Neural cell (in vitro differentiated cells): ENCODE results near the gene FAM170B.

Source experiments
- CTCF ChIP-seq: fragments of 450-650 bp; IDR thresholded peaks from 2 replicates; pipeline ENCODE4 v1.5.1; 2014; ENCODE audit warnings: antibody characterized with exemption, mild to moderate bottlenecking, moderate library complexity; ENCODE audit not compliant: poor library complexity, severe bottlenecking
- EP300 ChIP-seq: fragments of 450-650 bp; conservative IDR thresholded peaks from 2 replicates; pipeline ENCODE4 v1.6.1; 2014; ENCODE audit warnings: antibody characterized with exemption, mild to moderate bottlenecking, moderate library complexity; ENCODE audit not compliant: poor library complexity, severe bottlenecking
- EZH2 ChIP-seq: fragments of 200-600, 300-800 bp; shearing (Covaris generic), sonication (generic); IDR thresholded peaks from 2 replicates; pipeline ENCODE4 v1.6.1; 2014; ENCODE audit warnings: antibody characterized with exemption, low read length, borderline replicate concordance, mild to moderate bottlenecking; ENCODE audit not compliant: insufficient read depth, poor library complexity, severe bottlenecking
- POLR2AphosphoS5 ChIP-seq: IDR thresholded peaks from 2 replicates; pipeline ENCODE4 v1.6.1; 2012
- RAD21 ChIP-seq: fragments of 450-650 bp; conservative IDR thresholded peaks from 2 replicates; pipeline ENCODE4 v1.6.1; 2014; ENCODE audit warnings: antibody characterized with exemption, mild to moderate bottlenecking, moderate library complexity
- REST ChIP-seq: IDR thresholded peaks from 2 replicates; pipeline ENCODE4 v1.6.1; 2012; ENCODE audit warnings: borderline replicate concordance
- SMC3 ChIP-seq: fragments of 450-650 bp; conservative IDR thresholded peaks from 2 replicates; pipeline ENCODE4 v1.6.1; 2014; ENCODE audit warnings: antibody characterized with exemption, mild to moderate bottlenecking, moderate library complexity; ENCODE audit not compliant: poor library complexity
- TAF1 ChIP-seq: IDR thresholded peaks from 2 replicates; pipeline ENCODE4 v1.6.1; 2012; ENCODE audit warnings: low read depth

- TF ChIP-seq CTCF (no peak), SMC3 (no peak), EZH2 (no peak), REST (no peak), POLR2AphosphoS5 (no peak), TAF1 (no peak), RAD21 (no peak), EP300 (no peak)
These were observed 12.9 kb downstream of the FAM170B start for GRCh38 chr10:49120911-49121310.
